22Rv1 (cell line): Measurements from ENCODE around the gene ELMOD1.

Experiments used
- CTCF ChIP-seq: fragments of 450-650 bp; IDR thresholded peaks from 2 replicates; pipeline ENCODE4 v1.5.1; 2017; ENCODE audit warnings: mild to moderate bottlenecking
- ZFX ChIP-seq: fragments of 450-650 bp; IDR thresholded peaks from 2 replicates; pipeline ENCODE4 v1.6.1; 2017; ENCODE audit warnings: antibody characterized with exemption, borderline replicate concordance

GRCh38 chr11:107577346-107577711 is 13.6 kb upstream of the ELMOD1 start:
- TF ChIP-seq CTCF (no peak), ZFX (no peak)
